ENCODE data around the gene AKR1B15. TPM values are rescaled to one million over a fixed set of nuclear protein-coding genes. Genes with fewer than 3 reads are reported as not detected.

AKR1B15 gene
- total and polyA plus RNA-seq, 9 of the 15 experiments (the other 6 are each of a cell fraction or from before 2014, with no cell fraction given), result not detected

GRCh38 chr7:134627109-134627774 is 78.3 kb downstream of the AKR1B15 start (continued):
- TF ChIP-seq, protein P1, sequence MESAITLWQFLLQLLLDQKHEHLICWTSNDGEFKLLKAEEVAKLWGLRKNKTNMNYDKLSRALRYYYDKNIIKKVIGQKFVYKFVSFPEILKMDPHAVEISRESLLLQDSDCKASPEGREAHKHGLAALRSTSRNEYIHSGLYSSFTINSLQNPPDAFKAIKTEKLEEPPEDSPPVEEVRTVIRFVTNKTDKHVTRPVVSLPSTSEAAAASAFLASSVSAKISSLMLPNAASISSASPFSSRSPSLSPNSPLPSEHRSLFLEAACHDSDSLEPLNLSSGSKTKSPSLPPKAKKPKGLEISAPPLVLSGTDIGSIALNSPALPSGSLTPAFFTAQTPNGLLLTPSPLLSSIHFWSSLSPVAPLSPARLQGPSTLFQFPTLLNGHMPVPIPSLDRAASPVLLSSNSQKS (CRISPR knock-in tag; IDR thresholded peaks at IDR 0.05), result no peak
- TF ChIP-seq KLF13 (tag; IDR thresholded peaks at IDR 0.05; ENCODE audit: borderline replicate concordance, low read depth), result no peak

DNA sequence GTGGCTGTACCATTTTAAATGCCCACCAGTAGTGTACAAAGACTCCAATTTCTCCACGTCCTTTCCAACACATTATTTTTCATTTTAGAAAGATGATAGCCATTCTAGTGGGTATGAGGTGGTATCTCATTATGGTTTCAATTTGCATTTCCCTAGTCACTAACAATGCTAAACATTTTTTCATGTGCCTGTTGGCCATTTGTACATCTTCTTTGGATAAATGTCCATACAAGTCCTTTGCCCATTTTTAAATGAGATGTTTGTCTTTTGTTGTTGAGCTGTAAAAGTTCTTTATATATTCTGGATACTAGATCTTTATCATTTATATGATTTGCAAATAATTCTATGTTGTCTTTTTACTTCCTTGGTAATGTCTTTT is 78.9 kb downstream of the AKR1B15 start:
- FAIRE-seq (no peak), ATAC-seq (no peak), DNase-seq (ENCODE audit: extremely low read depth in 1 of 4, low spot score in 3 of 4) (no peak)
- Histone ChIP-seq H3K4me3 (no peak overlapping the region), H3K4me1 (replicated peaks in 1 of 2; ENCODE audit: control insufficient read depth in 2 of 2, insufficient read depth in 2 of 2, low read length in 2 of 2) (no peaks in the 10 kb centered on the region), H3K27me3 (ENCODE audit: control insufficient read depth in 2 of 2, insufficient read depth in 2 of 2, low read length in 2 of 2) (peaks cover 0 to 5% of the 10 kb centered on the region in 2 experiments; a peak in 1 of 5 replicates), H3K9me1 (ENCODE audit: control insufficient read depth, insufficient read depth, low read length) (no peaks in the 10 kb centered on the region), H3K9ac (ENCODE audit: insufficient read depth in 1 of 2, low read depth in 2 of 2, low read length in 2 of 2) (no peak overlapping the region), H3K27ac (ENCODE audit: extremely low read depth, low read depth, low read length) (no peak overlapping the region), H4K20me1 (replicated peaks; ENCODE audit: control insufficient read depth, insufficient read depth, low read length) (no peaks in the 10 kb centered on the region), H2AFZ (ENCODE audit: low read depth, low read length) (no peak overlapping the region), H3K4me2 (ENCODE audit: insufficient read depth, low read length) (no peak overlapping the region), H3K36me3 (ENCODE audit: control insufficient read depth, insufficient read depth, low read length) (no peaks in the 10 kb centered on the region), H3K79me2 (ENCODE audit: control insufficient read depth, insufficient read depth, low read length) (no peaks in the 10 kb centered on the region), H3K9me3 (replicated peaks; ENCODE audit: control insufficient read depth, insufficient read depth, low read depth, low read length) (no peaks in the 10 kb centered on the region)
- POLR2A ChIA-PET, result interaction anchor here (0.6 kb wide), 1 partner anchor 74 kb away, joined by 4 read pairs; no protein-coding TSS in a partner anchor
- CTCF ChIA-PET (ENCODE audit: low intra/inter-chr PET ratio), result no interaction called here
- no TSS peak for BruUV-seq (replicated peaks)
- 0% methylated on average over 1 of the region's 1 CpG for WGBS (ENCODE audit: insufficient coverage, low coverage, missing lambda C conversion rate)
- in situ Hi-C loops (cut with MboI) (loop anchor here (5.0 kb wide), 1 partner anchor 320 kb away; no protein-coding TSS in a partner anchor), intact Hi-C loops (cut with micrococcal nuclease) (no loop called here)
- TF ChIP-seq POU5F1 (IDR thresholded peaks at IDR 0.05; ENCODE audit: borderline replicate concordance, low read depth, low read length, partially characterized antibody) (no peak), DPF2 (IDR thresholded peaks at IDR 0.05) (no peak), IRF1 (CRISPR knock-in tag; IDR thresholded peaks at IDR 0.05; ENCODE audit: borderline replicate concordance) (no peak), ZNF318 (IDR thresholded peaks at IDR 0.05; ENCODE audit: borderline replicate concordance in 1 of 2, low read depth in 1 of 2) (no peak), MCM3 (IDR thresholded peaks at IDR 0.05) (no peak), SMARCC2 (IDR thresholded peaks at IDR 0.05; ENCODE audit: low read depth) (no peak), SMAD2 (IDR thresholded peaks at IDR 0.05; ENCODE audit: low read depth, low read length) (no peak)

Measured in K562 (cell line).